ENCODE measurements around the gene YIPF1.
A peak's percentile ranks its signal among the peaks of the same experiment; 100 is the strongest.

The YIPF1 gene

GRCh38 chr1:53930932-53931331 is 41.3 kb upstream of the YIPF1 start:
- Mint-ChIP-seq H3K36me3 (ENCODE audit: low read depth) (peaks cover 87% of the 10 kb centered on the region), H3K27me3 (ENCODE audit: low read depth, poor library complexity) (peaks cover 3% of the 10 kb centered on the region), H3K9me3 (peaks cover 42% of the 10 kb centered on the region), H3K27ac (no peak overlapping the region), H3K4me3 (no peak overlapping the region), H3K4me1 (no peaks in the 10 kb centered on the region)
- TF ChIP-seq, protein P1, sequence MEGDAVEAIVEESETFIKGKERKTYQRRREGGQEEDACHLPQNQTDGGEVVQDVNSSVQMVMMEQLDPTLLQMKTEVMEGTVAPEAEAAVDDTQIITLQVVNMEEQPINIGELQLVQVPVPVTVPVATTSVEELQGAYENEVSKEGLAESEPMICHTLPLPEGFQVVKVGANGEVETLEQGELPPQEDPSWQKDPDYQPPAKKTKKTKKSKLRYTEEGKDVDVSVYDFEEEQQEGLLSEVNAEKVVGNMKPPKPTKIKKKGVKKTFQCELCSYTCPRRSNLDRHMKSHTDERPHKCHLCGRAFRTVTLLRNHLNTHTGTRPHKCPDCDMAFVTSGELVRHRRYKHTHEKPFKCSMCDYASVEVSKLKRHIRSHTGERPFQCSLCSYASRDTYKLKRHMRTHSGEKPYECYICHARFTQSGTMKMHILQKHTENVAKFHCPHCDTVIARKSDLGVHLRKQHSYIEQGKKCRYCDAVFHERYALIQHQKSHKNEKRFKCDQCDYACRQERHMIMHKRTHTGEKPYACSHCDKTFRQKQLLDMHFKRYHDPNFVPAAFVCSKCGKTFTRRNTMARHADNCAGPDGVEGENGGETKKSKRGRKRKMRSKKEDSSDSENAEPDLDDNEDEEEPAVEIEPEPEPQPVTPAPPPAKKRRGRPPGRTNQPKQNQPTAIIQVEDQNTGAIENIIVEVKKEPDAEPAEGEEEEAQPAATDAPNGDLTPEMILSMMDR (IDR thresholded peaks at IDR 0.05): no peak
- DNase-seq: no peak

DNA sequence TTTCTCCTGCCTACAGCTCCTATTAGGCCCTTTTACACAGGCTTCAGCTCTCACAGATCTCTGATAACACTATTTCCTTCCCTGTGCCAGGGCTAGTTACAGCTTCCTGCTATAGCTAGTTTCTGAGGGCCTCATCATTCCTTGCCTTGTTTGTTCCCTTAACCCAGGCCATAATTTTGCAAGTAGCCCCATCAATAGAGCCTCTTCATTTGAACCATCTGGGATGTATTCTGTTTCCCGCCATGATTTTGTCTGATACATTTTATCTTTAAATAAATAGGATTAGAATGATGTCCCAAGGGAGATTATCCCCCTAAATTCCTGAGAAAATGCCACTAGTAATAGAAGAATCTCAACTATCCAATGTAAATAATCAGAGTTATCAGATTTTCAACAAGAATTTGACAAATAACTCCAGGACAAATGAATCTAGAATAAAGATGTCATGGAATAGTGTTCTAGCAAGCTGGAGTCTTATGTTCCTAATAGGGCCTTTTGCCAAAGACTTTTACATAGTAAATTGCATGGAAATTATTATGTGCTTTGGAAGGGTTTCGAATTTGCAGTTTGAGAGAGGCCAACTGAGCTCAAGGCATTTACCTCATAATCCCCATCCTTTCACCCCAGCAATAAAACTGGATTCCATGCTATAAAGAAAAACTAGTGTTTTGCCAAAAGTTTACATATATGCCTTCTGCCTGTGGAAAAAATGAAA is 39.8 kb upstream of the YIPF1 start:
- Mint-ChIP-seq H3K36me3 (ENCODE audit: low read depth) (peaks cover 89% of the 10 kb centered on the region), H3K27ac (peak overlapping the region; percentile 94)
- DNase-seq: no peak

GRCh38 chr1:53927376-53927881 is 37.8 kb upstream of the YIPF1 start:
- Mint-ChIP-seq H3K9me3 (peaks cover 9% of the 10 kb centered on the region), H3K4me1 (no peaks in the 10 kb centered on the region), H3K4me3 (no peak overlapping the region), H3K27me3 (ENCODE audit: low read depth, poor library complexity) (peaks cover 3% of the 10 kb centered on the region), H3K36me3 (ENCODE audit: low read depth) (peaks cover 89% of the 10 kb centered on the region), H3K27ac (no peak overlapping the region)
- TF ChIP-seq, protein P1 (IDR thresholded peaks at IDR 0.05): no peak
- DNase-seq: no peak

More for the DNA sequence above, 39.8 kb upstream of the YIPF1 start:
- no peak overlapping the region for H3K4me3 Mint-ChIP-seq
- H3K9me3 Mint-ChIP-seq: peaks cover 29% of the 10 kb centered on the region
- H3K27me3 Mint-ChIP-seq (ENCODE audit: low read depth, poor library complexity): peaks cover 3% of the 10 kb centered on the region
- TF ChIP-seq, protein P1 (IDR thresholded peaks at IDR 0.05): no peak
- no peaks in the 10 kb centered on the region for H3K4me1 Mint-ChIP-seq

DNA sequence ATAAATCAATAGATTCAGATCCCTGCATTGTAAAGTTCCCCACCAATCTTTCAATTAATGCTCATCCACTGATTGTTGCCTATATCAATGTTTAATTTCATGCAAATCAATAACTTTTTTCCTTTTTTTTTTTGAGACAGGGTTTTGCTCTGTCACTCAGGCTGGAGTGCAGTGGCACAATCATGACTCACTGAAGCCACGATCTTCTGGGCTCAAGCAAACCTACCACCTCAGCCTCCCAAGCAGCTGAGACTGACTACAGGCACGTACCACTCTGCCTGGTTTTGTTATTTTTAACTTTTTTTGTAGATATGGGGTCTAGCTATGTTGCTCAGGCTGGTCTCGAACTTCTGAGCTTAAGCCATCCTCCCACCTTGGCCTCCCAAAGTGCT is 30.1 kb upstream of the YIPF1 start:
- Mint-ChIP-seq H3K36me3 (ENCODE audit: low read depth) (peaks cover 64% of the 10 kb centered on the region), H3K4me3 (no peak overlapping the region), H3K9me3 (peaks cover 7% of the 10 kb centered on the region), H3K27ac (no peak overlapping the region), H3K27me3 (ENCODE audit: low read depth, poor library complexity) (no peaks in the 10 kb centered on the region), H3K4me1 (no peaks in the 10 kb centered on the region)
- TF ChIP-seq, protein P1 (IDR thresholded peaks at IDR 0.05): no peak
- no peak for DNase-seq

- TF ChIP-seq, protein P1 (IDR thresholded peaks at IDR 0.05): no peak
- no peak overlapping the region for H3K4me3 Mint-ChIP-seq
- DNase-seq: no peak
Observed at GRCh38 chr1:53918343-53918742, 28.7 kb upstream of the YIPF1 start.

More at GRCh38 chr1:53918343-53918742, 28.7 kb upstream of the YIPF1 start:
- H3K27me3 Mint-ChIP-seq (ENCODE audit: low read depth, poor library complexity): no peaks in the 10 kb centered on the region
- peaks cover 7% of the 10 kb centered on the region for H3K9me3 Mint-ChIP-seq
- no peak overlapping the region for H3K27ac Mint-ChIP-seq
- H3K4me1 Mint-ChIP-seq: peaks cover 9% of the 10 kb centered on the region
- peaks cover 51% of the 10 kb centered on the region for H3K36me3 Mint-ChIP-seq (ENCODE audit: low read depth)

Measured in nephron progenitor cell (in vitro differentiated cells).